HL-60/S4 treated with phorbol 12-myristate 13-acetate at 8.2 ng/mL for 4 days and 3 days (cell line): ENCODE measurements around the gene RPS19.

ENCODE experiments used
- in situ Hi-C: fragments of 300-500 bp; cut with MboI; formaldehyde crosslinking; loops from 2 replicates; pipeline ENCODE4 v1.15.0; 2022; ENCODE audit warnings: low sequenced_read_pairs

Gene RPS19

DNA sequence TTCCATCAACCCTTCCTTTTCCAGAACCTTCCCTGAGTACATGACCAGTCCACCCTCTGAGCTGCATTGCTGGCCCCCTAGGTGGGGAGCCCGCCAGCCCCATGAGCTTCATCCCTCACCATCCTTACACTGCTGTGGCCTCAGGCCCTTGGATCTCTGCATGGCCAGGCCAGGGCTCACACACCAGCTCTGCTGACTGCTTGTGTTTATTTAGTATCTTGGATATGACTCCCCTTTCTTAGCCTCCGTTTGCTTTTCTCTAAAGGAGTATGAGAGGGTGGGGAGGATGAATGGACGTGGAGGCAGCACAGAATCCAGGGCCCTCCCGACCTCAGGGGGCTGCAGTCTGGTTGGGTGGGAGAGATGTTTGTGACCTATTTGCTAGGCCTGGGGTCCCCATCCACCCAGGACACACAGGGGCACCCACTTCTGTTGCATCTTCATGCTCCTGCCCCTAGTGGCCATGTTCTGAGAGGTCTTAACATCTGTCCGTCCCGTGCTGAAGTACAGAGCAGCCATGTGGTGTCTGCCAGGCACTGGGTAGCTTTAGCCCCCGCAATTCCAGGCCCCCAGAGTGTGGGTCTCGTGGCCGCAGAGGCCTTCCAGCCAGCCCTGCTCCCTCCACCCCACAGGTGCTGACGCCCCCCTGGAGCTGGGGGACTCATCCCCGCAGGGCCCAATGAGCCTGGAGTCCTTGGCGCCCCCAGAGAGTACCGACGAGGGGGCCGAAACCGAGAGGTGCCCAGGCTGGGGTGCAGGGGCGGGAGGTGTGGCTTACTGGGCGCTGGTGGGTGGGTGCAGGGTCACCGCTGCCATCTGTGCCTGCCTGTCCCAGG lies 35.9 kb downstream of the RPS19 start:
- in situ Hi-C loops, result no loop called here

DNA sequence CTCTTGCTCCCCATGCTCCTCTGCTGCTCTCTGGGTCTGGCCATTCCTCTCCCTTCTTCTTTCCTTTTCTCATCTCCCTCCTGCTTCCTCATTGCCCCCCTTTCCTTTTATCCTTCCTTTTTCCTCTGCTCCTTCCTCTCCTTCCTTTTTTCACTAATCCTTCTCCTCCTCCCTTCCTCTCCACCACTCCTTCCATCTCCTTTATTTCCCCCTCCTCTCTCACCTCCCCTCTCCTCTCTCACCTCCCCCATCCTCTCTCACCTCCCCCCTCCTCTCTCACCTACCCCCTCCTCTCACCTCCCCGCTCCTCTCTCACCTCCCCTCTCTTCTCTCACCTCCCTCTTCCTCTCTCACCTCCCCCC lies 36.5 kb downstream of the RPS19 start:
- in situ Hi-C loops, result no loop called here

DNA sequence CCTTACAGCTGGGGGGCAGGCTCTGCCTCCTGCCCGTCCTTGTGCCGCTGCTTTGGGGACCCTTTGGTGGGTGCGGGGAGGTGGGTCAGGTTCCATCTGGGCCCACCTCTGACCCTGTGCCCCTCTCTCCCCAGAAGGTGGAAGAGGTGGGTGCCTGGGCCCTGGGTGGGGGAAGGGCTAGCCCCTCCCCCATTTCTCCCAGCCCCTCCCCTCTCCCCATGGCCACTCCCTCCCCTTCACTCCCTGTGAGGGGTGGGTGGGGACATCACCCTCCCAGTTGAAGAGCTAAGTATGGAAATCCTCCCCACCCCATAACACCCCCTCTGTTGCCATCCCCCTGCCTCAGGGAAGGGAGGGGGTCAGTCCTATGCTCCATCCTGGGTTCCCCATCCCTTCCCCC lies 37.1 kb downstream of the RPS19 start:
- in situ Hi-C loops, result no loop called here

DNA sequence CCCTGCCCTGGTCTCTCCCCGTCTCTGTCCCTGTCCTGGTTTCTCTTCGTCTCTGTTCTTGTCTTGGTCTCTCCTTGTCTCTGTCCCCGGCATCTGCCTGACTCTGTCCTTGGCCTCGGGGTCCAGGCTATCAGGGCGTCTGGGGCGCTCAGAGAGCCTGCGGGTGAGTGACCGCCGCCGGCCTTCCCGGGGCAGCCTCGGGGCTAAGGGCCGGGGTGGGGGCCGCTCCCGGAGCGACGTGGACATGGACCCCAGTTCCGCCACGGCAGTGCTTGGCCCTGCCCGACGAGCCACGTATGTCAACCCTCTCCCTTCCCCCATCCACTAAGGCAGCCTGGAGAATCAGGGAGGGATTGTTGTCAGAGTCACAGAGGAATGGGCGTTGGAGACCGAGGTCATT lies 37.8 kb downstream of the RPS19 start:
- in situ Hi-C loops, result no loop called here

DNA sequence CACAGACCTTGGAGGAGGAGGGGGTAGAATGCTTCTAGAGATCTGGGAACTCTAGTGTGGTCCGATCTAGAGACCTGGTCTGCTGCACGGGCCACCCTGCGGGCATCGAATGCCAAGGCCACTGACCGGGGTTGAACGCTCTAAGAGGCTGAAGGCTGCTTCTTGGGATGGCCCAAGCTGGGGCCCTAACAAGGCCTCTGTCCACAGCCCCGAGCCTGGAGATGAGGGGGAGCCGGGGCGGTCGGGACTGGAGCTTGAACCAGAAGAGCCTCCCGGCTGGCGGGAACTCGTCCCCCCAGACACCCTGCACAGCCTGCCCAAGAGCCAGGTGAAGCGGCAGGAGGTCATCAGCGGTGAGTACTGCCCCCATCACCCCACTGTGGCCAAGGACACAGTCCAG lies 38.2 kb downstream of the RPS19 start:
- in situ Hi-C loops, result no loop called here

DNA sequence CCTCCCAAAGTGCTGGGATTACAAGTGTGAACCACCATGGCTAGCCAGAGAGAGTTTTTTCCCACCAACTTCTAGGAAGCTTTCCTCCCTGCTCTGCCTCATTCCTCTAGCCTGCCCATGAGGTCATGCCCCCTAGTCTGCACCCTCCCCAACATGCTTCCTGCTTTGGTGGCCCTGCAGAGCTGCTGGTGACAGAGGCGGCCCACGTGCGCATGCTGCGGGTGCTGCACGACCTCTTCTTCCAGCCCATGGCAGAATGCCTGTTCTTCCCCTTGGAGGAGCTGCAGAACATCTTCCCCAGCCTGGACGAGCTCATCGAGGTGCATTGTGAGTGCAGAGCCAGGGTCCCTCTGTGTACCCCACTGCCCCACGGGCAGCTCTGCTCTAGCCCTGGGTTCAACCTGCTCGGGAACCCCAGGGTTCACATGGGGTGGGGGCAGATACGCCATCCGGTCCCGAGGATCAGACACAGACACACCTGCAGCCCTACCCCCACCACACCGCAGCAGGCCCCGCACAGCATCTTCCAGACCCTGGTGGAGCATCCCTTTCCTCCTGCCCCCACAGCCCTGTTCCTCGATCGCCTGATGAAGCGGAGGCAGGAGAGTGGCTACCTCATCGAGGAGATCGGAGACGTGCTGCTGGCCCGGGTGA lies 41.8 kb downstream of the RPS19 start:
- in situ Hi-C loops, result no loop called here

DNA sequence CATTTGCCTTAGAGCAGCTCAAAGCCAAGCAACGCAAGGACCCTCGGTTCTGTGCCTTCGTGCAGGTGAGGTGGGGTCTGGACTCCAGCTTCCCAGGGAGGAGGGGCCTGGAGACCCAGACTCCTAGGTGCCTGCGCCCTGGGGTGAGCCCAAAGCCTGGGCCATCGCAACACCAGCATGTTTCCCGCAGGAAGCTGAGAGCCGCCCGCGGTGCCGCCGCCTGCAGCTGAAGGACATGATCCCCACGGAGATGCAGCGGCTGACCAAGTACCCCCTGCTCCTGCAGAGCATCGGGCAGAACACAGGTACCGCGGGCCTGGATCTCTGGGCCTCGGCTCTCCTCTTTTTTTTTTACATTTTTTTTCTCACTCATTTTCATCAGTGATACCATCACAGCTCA lies 42.5 kb downstream of the RPS19 start:
- in situ Hi-C loops, result no loop called here

DNA sequence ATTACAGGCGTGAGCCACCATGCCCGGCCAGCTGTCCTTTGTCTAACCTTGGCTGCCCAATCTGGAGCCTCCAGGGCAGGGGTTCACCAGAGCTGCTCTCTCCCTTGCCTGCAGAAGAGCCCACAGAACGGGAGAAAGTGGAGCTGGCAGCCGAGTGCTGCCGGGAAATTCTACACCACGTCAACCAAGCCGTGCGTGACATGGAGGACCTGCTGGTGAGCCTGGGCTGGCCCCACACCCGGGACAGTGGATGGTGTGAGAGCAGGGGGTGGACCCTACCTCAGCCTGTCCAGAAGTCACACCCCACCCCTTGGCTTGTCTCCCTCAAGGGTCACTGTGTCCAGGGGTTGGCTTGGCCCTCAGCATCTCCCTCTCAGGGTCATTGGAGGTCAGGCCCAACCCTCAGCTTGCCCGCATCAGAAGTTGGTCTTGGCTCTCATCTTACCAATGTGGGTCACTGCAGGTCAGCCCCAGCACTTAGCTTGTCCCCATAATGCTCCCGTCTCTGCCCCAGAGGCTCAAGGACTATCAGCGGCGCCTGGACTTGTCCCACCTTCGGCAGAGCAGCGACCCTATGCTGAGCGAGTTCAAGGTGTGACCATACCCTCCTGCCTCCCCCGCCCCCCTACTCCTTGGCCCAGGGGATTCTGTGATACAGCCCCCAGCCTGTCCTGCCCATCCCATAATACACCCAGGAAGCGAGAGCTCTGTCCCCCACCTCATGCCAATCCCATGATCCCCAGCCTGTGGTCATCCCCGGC lies 43.3 kb downstream of the RPS19 start:
- in situ Hi-C loops, result no loop called here

DNA sequence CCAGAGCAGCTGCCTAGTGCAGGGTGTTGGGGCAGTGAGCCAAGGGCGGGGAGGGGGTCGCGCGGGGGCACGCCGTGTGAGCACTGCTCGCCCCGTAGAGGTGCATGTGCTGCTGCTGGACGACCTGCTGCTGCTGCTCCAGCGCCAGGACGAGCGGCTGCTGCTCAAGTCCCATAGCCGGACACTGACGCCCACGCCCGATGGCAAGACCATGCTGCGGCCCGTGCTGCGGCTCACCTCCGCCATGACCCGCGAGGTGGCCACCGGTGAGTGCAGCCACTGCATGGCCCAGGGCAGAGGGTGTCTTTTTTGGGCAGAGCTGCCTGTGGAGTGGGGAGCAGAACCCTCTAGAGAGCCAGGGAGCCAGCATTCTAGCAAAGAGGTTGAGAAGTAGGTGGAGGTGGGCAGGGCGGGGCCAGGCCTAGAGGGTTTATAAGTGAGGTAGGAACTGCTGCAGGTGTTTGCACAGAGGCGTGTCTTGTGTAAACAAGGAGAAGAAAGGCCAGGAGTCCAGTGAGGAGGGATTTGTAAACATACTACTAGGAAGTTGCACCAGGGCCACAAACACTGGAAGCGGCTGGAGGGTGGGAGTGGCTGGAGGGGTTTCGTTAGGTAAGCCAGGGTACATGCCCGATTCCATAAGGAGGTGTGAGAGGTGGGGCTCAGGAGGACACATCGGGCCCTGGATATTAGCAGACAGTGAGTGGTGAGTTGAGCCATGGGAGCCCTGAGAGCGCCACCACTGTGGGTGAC lies 44.2 kb downstream of the RPS19 start:
- in situ Hi-C loops, result no loop called here

DNA sequence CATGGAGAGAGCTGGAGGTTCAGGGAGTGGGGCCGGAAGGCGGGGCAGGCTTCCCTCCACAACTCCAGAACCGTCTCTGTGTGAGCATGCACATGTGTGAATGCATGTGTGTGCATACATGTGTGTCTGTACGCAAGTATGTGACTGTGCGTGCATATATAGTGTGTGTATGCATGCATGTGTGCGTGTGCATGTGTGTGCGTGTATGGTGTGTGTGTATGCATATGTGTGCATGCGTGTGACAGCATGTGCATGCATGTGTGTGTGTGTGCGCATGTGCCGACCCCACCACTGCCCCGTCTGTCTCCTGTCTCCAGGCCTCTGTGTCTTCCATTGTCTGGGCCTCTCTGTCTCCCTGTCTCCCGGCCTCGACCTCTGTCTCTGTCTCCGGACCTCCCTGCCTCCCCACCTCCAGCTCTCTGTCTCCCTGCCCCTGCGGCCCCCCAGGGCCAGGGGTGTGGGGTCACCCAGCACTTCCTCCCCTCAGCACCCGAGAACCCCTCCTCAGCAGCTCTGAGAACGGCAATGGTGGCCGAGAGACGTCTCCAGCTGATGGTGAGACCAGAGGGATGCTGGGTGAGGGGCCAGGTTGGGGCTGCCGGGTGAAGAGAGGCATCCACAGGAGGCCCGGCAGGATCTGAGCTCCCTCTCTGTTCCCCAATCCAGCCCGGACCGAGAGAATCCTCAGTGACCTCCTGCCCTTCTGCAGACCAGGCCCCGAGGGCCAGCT lies 45.4 kb downstream of the RPS19 start:
- in situ Hi-C loops, result no loop called here

DNA sequence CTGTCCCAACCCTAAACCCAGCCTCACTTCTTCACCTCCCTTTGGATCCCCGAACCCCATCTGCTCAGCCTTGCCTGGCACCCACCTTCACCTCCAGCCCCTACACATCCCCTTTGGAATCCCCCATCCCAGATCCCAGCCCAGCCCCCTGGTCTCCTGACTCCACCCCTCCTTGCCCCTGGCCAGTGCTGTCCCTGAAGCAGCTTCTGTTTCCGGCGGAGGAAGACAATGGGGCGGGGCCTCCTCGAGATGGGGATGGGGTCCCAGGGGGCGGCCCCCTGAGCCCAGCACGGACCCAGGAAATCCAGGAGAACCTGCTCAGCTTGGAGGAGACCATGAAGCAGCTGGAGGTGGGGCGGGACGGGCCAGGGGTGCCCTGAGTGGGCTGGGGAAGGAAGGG lies 46.2 kb downstream of the RPS19 start:
- in situ Hi-C loops, result no loop called here

DNA sequence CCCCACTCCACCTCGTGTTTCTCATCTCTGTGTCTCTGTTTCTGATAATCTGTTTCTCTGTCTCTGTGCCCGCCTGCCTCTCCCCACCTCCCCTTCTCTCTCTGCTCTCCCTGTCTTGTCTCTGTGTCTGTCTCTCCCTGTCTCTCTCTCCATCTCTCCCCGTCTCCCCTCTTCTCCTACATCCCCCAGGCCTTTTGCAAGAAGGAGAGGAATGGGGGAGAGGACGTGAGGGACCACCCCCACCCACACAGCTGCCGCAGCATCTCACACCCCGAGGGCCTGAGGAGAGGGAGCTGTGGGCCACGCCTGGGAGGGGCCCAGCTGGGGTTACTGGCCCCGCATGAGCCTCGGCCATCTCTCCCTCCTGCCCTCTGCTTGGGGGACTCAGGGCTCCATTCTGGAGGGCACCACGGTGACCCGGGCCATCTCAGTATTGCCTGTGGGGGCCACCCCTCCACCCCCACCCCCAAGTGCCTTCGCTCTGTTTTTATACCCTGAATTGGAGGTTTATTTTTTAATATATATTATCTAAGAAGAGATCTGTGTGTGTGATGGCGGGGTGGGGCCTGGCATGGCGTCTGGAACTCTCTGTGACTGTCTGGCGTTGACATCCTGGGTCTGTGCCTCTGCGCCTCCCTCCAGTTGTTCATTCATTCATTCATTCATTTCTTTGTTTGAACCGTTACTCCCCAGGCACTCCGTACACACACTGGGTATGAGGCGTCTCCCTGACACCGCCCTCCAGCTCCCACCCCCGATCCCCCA lies 47.0 kb downstream of the RPS19 start:
- in situ Hi-C loops, result no loop called here

DNA sequence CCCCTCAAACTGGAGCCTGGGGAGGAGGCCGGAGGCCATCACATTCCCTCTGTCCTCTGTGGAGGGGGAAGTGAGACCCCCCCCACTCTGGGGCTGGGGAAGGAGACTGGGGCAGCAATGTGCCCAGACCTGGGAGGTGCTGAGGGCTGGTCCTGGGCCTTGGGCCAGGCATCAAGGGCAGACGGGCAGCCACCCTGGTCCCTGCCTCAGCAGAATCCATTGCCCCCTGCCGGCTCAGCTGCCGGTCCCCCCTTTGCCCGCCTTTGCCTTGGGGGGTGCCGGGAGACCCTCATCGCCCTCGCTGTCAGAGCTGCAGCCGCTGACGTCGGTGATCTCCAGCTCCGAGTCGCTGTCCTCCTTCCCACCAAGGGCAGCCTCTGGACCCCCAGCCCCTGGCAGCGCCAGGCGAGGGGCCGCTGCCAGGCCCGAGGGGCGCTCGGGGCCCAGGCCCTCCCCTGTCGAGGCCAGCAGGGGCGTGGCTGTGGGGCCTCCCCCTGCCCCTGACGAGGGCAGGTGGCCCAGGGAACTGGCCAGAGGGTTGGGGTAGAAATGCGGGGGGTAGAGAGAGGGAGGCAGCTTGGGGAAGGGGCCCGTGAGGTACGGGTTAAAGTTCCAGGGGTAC lies 48.0 kb downstream of the RPS19 start:
- in situ Hi-C loops, result no loop called here

DNA sequence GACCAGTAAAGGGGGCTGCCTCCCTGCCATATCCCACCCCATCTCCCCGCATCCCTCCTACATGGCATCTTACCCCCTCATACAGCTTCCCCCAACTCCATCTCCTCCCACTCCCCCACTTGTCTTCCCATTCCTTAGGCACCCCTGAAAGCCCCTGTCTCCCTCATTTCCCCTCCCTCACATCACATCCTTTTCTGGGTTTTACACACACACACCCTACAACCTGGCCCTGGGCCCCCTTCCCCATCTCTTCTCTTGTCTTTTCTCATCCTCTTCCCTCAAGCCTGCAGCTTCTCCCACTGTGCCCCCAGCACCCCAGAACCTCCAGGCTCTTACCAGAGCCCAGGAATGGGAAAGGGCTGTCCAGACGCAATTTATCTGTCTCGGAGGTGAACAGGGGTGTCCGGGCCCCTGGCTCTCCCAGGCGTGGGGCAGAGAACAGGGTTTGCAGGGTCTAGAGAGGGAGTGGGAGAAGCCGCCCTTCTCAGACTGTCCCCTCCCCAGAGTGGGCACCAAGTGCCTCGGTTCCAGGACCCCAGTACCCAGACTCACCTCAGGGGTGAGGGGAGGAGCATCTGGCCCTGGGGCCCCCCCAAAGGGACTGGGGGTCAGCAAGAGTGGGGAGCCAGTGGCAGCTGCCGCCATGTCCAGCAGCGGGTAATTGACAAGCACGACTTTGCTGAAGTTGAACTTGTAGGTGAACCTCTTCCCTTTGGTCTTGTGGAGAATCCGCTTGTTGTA lies 48.8 kb downstream of the RPS19 start:
- in situ Hi-C loops, result no loop called here

DNA sequence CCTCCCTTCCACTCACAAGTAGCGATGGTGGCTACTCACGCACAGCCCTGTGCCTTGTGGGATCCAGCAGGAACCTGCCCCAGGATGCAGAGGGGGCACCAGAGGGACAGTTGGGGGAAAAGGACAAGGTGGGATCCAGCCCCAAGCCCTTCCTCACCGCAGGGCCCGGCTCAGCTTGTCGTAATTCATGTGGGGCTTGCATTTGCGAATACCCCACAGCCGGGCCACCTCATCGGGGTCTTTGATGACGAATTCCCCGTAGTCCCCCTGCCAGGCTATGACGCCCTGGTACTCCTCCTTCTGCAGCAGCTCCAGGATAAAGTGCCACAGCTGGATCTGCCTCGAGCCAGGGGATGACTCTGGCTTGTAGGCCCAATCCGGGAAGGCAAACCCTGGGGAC lies 49.7 kb downstream of the RPS19 start:
- in situ Hi-C loops, result no loop called here

DNA sequence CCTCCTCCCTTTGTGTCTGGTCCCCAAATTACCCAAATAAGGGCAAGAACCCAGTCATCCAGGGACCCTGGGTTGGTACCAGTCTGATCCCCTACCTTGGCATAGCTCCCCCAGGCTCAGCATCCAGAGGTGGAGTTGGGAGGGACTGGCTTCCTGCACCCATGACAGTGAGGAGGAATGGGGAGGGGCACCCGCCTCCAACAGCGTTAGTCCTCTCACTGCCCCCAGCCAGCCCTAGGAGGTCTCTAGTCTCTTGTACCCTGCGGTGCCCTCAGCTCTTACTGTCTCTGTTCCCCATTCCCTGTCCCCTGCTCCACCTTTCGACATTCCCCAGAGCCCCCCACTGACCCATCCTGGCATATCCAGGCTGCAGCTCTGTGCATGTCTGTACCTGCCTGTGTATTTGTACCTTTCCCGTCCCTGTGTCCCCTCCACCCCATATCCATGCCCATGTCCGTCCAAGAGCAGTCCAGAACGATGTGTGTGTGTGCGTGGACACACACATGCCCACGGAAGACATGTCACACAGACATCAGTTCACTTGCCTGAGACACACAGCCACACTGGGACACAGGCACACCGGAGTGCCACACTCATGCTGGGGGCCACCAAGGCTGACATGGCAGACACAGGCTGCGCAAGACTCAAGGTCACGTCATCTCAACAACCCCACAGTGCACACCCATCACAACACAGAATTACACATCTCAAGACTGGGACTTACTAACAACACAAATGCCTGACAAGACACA lies 50.4 kb downstream of the RPS19 start:
- in situ Hi-C loops, result no loop called here

DNA sequence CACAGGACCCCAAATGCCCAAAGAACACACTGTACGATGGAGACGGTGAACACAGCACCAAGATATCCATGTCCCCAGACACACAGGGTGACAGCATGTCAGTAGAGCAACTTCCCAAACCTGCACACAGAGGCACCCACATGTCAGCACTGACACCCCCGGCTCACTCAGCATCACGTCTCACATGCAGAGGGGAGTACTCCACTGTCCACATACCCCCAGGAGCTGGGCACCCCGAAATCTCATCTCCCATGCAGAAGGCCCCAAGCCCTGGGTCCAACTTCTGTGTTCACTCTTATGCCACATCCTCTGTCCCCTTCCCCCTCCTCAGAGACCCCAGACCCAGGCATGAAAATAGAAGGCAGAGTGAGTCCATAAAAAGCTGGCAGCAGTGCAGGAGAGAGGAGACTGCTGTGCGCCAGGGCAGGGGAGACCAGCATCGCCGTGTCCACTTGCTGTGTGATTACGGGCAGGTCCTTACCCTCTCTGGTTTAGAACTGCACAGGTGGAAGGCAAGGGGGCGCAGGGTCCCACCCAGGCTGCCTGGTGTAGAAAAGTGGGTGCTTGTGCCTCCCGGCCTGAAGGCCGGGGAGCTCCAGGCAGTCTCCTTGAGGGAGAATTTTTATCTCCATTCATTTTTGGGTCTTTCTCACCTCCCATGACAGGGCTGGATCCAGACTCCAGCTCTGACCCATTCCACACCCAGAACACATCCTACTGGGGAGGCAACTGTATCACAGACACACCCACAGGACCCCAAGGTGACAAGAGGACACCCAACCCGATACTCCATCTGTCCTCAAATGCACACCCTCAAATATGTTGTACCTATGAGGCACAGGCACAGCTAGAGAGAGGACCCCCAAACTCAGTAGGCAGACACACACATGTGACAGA lies 51.2 kb downstream of the RPS19 start:
- in situ Hi-C loops, result no loop called here
